EH (cell line): ENCODE measurements around the gene ZNF665.
"Not testable (repeated sequence)": the region's sequence is repeated elsewhere in the genome, so short reads cannot be mapped to it uniquely, and the experiment has no call there.

Source experiments
- DNase-seq: peaks from one replicate; pipeline ENCODE4 v3.0.0-alpha.2; 2015; ENCODE audit warnings: low read depth

The ZNF665 gene

DNA sequence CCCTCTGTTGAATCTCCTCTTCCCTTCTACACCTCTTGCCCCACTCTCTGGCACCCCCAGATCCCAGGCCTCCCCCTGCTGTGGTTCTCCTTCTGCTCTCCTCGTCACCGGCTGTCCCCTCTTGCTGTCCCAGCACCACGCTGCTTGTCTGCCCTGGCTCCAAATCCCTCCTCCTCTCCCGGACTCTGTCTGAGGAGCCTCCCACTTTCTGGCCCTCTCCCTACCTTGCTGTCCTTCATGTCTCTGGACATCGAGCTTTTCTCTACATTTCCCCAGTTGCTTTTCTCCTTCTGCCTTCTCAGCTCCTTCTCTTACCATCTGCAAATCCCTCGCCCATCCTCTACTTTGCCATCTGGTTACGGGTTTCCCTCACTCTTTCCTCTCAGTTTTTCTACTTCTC is 35.5 kb downstream of the ZNF665 start:
- DNase-seq, result peak; percentile 20

DNA sequence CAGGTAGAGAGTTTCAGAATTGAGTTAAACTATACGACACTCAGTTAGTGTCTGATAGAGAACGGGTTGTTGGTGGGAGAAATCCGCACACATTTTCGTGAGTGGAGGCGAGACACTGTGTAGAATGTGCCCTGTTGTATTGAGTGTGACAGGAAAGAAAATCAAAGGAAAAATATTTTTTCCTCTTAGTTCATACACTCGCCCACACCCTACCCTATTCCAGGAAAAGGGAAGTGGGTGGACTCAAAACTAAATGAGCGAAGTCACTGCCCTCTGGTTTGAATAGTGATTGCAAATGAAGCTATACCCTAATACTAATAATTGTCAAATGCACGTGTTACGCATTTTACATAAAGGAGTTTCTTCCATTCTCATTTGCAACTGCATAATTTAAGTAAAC is 36.3 kb downstream of the ZNF665 start:
- no peak for DNase-seq

DNA sequence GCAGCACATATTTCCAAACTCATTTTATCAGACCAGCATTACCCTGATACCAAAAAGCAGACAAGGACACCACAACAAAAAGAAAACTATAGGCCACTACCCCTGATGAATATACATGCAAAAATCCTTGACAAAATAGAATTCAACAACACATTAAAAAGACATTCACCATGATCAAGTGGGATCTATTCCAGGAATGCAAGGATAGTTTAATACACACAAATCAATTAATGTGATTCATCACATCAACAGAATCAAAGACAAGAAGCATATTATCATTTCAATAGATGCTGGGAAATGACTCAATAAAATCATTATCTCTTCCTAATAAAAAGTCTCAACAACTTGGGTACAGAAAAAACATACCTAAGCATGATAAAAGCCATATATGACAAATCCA is 45.5 kb downstream of the ZNF665 start:
- no peak for DNase-seq

DNA sequence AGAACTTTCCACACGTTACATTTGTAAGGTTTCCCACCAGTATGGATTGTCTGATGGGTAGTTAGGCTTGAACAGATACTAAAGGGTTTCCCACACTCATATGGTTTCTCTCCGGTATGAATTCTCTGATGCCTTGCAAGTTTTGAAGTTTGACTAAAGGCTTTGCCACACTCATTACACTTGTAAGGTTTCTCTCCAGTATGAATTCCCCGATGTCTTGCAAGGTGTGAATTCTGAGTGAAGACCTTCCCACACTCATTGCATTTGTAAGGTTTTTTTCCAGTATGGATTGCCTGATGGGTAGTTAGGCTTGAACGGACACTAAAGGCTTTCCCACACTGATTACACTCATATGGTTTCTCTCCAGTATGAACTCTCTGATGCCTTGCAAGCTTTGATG is 52.8 kb downstream of the ZNF665 start:
- no peak for DNase-seq

DNA sequence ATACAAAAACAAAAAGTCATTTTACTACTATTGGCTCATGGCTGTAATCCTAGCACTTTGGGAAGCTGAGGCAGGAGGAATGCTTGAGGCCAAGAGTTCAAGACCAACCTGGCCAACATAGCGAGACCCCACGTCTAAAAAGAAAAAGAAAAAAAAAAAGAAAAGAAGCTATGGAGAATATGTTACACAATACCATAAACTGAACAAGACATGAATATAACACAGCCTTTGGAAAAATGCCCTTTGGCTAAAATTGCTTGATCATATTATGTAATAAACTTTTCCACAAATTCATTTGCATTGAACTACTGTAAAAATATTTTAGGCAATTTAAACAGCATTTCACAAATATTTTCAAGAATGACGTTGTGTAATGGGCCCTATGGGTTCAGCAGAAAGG is 56.7 kb downstream of the ZNF665 start:
- no peak for DNase-seq

DNA sequence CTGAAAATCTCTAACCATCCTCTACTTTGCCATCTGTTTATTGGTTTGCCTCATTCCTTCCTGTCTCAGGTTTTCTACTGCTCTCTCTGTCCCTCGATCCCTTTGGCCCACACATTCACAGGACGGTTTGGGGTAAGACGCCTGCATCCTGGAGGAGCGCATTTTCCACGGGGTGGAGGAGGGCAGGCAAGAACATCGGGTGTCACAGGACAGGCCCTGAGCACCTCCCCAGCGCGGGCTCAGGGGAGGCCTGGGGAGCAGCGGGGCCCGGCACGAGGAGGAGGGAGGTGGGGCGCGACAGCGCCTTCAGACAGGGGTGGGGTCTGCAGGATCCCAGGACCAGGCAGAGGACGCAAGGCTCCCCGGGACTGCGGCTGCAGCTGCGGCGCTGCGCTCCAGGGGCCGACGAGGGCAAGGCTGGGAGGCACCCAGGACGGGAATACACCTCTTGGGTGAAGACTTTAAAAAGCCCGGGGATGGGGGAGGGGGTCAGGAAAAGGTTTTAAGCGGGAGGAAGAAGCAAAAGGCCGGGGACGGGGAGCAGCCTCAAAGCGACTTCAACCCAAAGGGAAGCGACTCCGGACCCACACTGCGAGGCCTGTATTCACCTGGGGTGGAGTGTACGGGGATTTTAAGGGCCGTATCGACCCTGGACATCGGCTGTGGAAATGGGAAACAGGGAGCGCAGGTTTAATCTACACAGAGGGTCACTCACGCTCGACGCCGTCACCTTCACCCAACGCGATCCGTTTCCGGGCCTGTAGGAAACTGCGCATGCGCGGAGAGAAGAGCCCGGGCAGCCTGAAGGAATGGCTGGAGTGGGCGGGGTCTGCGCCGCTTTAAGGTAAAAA is 60.8 kb downstream of the ZNF665 start, which contains the start of gene ZNF415:
TSS of gene ZNF415 (minus strand) at position 770 of the 851 bp plus-strand sequence. CDS start 10,234 bp downstream, outside the sequence.
- DNase-seq, result peak; percentile 68

DNA sequence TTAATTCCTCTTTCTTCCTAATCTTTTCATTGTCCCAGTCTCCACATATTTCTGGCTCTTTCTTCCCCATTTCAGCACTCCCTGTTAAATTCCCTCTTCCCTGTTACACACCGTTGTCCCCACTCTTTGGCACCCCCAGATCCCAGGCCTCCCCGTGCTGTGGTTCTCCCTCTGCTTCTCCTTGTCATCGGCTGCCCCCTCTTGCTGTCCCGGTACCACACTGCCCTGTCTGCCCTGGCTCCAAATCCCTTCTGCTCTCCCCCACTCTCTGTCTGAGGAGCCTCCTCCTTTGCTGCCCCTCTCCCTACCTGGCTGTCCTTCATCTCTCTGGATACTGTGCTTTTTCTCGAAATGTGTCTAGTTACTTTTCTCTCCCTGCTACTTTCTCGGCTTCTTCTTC is 61.4 kb downstream of the ZNF665 start:
- no peak for DNase-seq

DNA sequence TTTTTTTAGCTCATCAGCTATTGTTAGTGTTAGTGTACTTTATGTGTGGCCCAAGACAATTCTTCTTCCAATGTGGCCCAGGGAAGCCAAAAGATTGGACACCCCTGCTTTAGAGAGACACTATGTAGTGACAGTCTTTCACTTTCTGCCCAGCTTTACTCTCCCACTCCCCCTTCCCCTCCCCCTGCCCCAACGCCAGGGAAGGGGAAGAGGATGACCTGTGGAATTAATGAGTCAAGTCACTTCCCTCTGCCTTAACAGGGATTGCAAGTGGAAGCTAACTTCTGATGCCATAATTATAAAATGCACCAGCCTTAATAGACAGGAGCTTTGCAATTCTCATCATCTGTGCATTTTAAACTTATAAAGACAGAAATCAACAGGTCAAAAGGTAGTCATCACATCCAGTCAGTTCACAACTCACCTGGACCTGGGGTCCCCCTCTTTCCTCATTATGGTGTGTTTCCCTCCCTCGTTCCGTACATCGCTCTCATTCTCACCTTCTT is 62.0 kb downstream of the ZNF665 start:
- DNase-seq, result no peak

DNA sequence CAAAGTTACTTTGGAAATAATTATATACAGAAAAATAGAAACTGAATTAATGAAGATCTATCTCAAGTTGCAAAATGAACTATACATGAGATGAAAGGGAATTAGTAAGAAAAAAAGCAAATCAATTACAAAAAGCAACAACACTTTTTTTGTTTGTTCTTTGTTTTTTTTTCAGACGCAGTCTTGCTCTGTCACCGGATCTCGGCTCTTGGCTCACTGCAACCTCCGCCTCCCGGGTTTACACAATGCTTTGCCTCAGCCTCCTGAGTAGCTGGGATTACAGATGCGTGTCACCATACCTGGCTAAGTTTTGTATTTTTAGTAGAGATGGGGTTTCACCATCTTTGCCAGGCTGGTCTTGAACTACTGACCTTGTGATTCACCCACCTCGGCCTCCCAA is 62.7 kb downstream of the ZNF665 start:
- DNase-seq, result no peak

DNA sequence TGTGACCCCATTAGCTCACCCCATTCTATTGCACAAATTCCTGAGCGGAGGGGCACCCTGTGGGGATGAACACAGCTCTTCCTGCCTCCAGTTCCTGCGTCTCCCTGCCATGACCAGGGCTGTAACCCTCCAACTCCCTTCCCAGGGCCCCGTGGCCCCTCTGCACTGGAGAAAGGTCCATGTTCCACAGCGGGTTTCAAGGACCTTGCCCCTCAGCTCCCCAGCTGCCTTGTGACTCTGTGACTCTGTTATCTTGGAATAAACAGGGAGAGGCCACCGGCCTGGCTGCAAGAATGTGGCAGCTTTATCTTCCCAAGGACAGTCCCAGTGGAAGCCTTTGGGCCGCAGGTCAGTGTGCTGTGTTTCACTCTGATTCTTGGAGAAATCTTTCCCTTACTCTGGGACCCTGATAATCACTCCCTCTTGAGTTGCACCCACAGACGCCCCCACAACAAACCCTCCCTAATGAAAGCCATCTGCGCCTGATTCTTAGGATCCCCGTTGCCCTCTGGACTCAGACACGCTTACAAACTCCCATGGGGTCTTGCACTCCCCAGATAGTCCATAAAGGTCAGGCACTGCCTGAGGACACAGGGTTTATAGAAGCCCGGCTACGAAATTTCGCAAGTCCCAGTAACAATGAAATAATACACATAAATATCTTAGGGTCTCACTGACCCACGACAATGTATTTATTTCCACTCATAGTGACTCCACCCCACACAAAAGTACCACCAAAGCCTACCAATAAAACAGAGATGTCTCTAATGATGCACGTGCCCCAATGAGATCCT is 66.2 kb downstream of the ZNF665 start:
- not testable (repeated sequence) for DNase-seq

DNA sequence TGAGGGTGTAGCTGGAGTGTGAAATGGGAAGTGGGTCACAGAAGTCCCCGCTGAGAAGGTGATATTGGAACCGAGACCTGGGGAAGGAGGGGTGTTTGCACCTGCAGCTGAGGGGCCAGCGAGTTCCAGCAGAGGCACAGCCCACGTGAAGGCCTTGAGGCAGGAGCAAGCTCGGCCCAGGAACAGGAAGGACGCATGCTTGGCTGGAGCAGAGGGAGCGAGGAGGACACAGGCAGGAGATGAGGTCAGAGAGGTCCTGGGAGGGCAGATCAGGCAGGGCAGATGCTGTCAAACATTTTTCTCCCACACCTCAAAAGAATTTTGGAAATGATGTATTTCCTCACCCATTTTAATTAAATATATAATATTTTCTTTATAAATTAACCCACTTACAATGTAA is 69.8 kb downstream of the ZNF665 start:
- no peak for DNase-seq
